Natural killer cell (primary cell): Measurements from ENCODE around the gene SMIM22. TPM values are rescaled to one million over a fixed set of nuclear protein-coding genes. Genes with fewer than 3 reads are reported as not detected.

Experiments
- ATAC-seq, 3 donors: fragments of 150-1000 bp in 2 of 3; fragments of 200-7000 bp in 1 of 3; cut with Tn5 transposase; 1 replicate in 1 of 3; 2 replicates in 2 of 3; pipeline ENCODE4 v1.10.0; 2021; ENCODE audit warnings: mild to moderate bottlenecking in 2 of 3, moderate library complexity in 2 of 3
- DNase-seq, 2 donors: peaks; one replicate each; pipeline versions ENCODE4 v3.0.0 to v3.0.0-alpha.2; 2013 to 2021; ENCODE audit warnings: mixed read lengths in 1 of 2
- H3K27ac ChIP-seq: one replicate; pipeline ENCODE4 v1.5.1; 2013; ENCODE audit warnings: mild to moderate bottlenecking, low read length
- H3K27me3 ChIP-seq: one replicate; pipeline ENCODE4 v1.6.1; 2013; ENCODE audit warnings: low read length; ENCODE audit not compliant: control insufficient read depth, insufficient read depth
- H3K36me3 ChIP-seq: one replicate; pipeline ENCODE4 v1.6.1; 2013; ENCODE audit warnings: low read length; ENCODE audit not compliant: control insufficient read depth, insufficient read depth
- H3K4me1 ChIP-seq: one replicate; pipeline ENCODE4 v1.6.1; 2013; ENCODE audit warnings: low read length; ENCODE audit not compliant: control insufficient read depth, insufficient read depth
- H3K4me3 ChIP-seq: one replicate; pipeline ENCODE4 v1.5.1; 2013; ENCODE audit warnings: low read length
- H3K9me3 ChIP-seq: one replicate; pipeline ENCODE4 v1.6.1; 2013; ENCODE audit warnings: low read length; ENCODE audit not compliant: control insufficient read depth, insufficient read depth
- H3K27ac Mint-ChIP-seq, 2 donors: one replicate each; pipeline ENCODE4 v1.8.0; 2022; ENCODE audit warnings: mild to moderate bottlenecking in 2 of 2, mixed read lengths in 2 of 2, moderate library complexity in 1 of 2
- H3K27me3 Mint-ChIP-seq, 2 donors: one replicate each; pipeline ENCODE4 v1.8.0; 2022; ENCODE audit warnings: low read depth in 2 of 2, mixed read lengths in 2 of 2
- H3K36me3 Mint-ChIP-seq: one replicate; pipeline ENCODE4 v1.8.0; 2022; ENCODE audit warnings: mixed read lengths
- H3K4me1 Mint-ChIP-seq, 2 donors: one replicate each; pipeline ENCODE4 v1.8.0; 2022; ENCODE audit warnings: mixed read lengths in 2 of 2
- H3K4me3 Mint-ChIP-seq: one replicate; pipeline ENCODE4 v1.8.0; 2022; ENCODE audit warnings: mild to moderate bottlenecking, moderate library complexity, mixed read lengths
- H3K9me3 Mint-ChIP-seq, 2 donors: one replicate each; pipeline ENCODE4 v1.8.0; 2022; ENCODE audit warnings: mixed read lengths in 2 of 2
- CTCF ChIP-seq: fragments of 200-600 bp; IDR thresholded peaks from one replicate; pipeline ENCODE4 v1.8.0; 2022; ENCODE audit warnings: antibody characterized with exemption
- WGBS: methylation state at CpG from one replicate; pipeline ENCODE4 v1.1.7; 2013; ENCODE audit warnings: missing lambda C conversion rate; ENCODE audit not compliant: insufficient coverage; 5-methylcytosine and 5-hydroxymethylcytosine counted together
- intact Hi-C: fragments of 100-400 bp; cut with micrococcal nuclease; formaldehyde crosslinking; loops from one replicate; pipeline ENCODE4 v1.14.2; 2022
- total RNA-seq, 4 donors: library from RNA; stranded (reverse); fragments of 120-200 nt in 1 of 4; gene quantifications; one replicate each; pipeline versions ENCODE4 v1.2.3 to v1.2.4, GENCODE V29; 2013 to 2022

Gene SMIM22
- total RNA-seq, 3 donors from 2014 or later (not counting 1 experiment from before 2014, with no cell fraction given), result not detected

- H3K27me3 Mint-ChIP-seq, result no peaks in the 10 kb centered on the region
- Histone ChIP-seq H3K4me3 (peak overlapping the region; percentile 69), H3K27ac (peak overlapping the region; percentile 73), H3K27me3 (no peaks in the 10 kb centered on the region), H3K9me3 (no peaks in the 10 kb centered on the region), H3K36me3 (peaks cover 3% of the 10 kb centered on the region), H3K4me1 (peaks cover 38% of the 10 kb centered on the region)
- DNase-seq (peak; percentile 68 to 91), ATAC-seq (peak; percentile 59 to 68 (median 65))
- intact Hi-C loops, result loop anchor here (1.0 to 5.0 kb wide), 4 partner anchors 34 to 516 kb away; partner anchors contain the start of genes ANKS3, DNAAF8, GLYR1 and UBN1
- H3K27ac Mint-ChIP-seq, result peak overlapping the region; percentile 86 to 88
- H3K36me3 Mint-ChIP-seq, result no peaks in the 10 kb centered on the region
- WGBS, result 6% methylated on average over 48 of the region's 48 CpGs
- H3K4me1 Mint-ChIP-seq, result peaks cover 30 to 34% of the 10 kb centered on the region in 2 donors
- no peaks in the 10 kb centered on the region for H3K9me3 Mint-ChIP-seq
- peak overlapping the region; percentile 92 for H3K4me3 Mint-ChIP-seq
- TF ChIP-seq CTCF, result no peak
Measured at GRCh38 chr16:4768549-4769305, 26.4 kb upstream of the SMIM22 start.

GRCh38 chr16:4769306-4769638 lies 25.9 kb upstream of the SMIM22 start:
- peaks cover 30 to 34% of the 10 kb centered on the region in 2 donors for H3K4me1 Mint-ChIP-seq
- DNase-seq (no peak), ATAC-seq (no peak)
- peaks cover 38% of the 10 kb centered on the region for H3K4me1 ChIP-seq
- H3K9me3 ChIP-seq, result no peaks in the 10 kb centered on the region
- peak overlapping the region; percentile 86 to 88 for H3K27ac Mint-ChIP-seq
- H3K36me3 ChIP-seq, result no peaks in the 10 kb centered on the region
- no peaks in the 10 kb centered on the region for H3K27me3 ChIP-seq
- H3K9me3 Mint-ChIP-seq, result no peaks in the 10 kb centered on the region
- H3K27ac ChIP-seq, result no peak overlapping the region
- 92% methylated on average over 7 of the region's 7 CpGs for WGBS
- no peak for TF ChIP-seq CTCF
- no peaks in the 10 kb centered on the region for H3K36me3 Mint-ChIP-seq
- H3K27me3 Mint-ChIP-seq, result no peaks in the 10 kb centered on the region
- no peak overlapping the region for H3K4me3 ChIP-seq
- intact Hi-C loops, result loop anchor here (2.0 to 5.0 kb wide), 3 partner anchors 34 to 517 kb away; partner anchors contain the start of genes ANKS3, DNAAF8, GLYR1 and UBN1
- H3K4me3 Mint-ChIP-seq, result peak overlapping the region; percentile 51

- intact Hi-C loops, result no loop called here
- Histone ChIP-seq H3K36me3 (no peaks in the 10 kb centered on the region), H3K27ac (no peak overlapping the region), H3K4me3 (no peak overlapping the region), H3K4me1 (peaks cover 22% of the 10 kb centered on the region), H3K9me3 (no peaks in the 10 kb centered on the region), H3K27me3 (no peaks in the 10 kb centered on the region)
- Mint-ChIP-seq H3K4me1 (peaks cover 20 to 24% of the 10 kb centered on the region in 2 donors), H3K27me3 (no peaks in the 10 kb centered on the region), H3K27ac (no peak overlapping the region), H3K4me3 (no peak overlapping the region), H3K36me3 (no peaks in the 10 kb centered on the region), H3K9me3 (no peaks in the 10 kb centered on the region)
- DNase-seq, result peak in 1 of 2 donors; percentile 19
- no peak for TF ChIP-seq CTCF
- no peak for ATAC-seq
- 62% methylated on average over 2 of the region's 3 CpGs for WGBS
Measured at GRCh38 chr16:4771646-4772045, 23.5 kb upstream of the SMIM22 start.
